Osteoblast (primary cell): ENCODE data around the gene ATXN2. TPM values are rescaled to one million over a fixed set of nuclear protein-coding genes. Genes with fewer than 3 reads are reported as not detected.

Source experiments
- DNase-seq: peaks from one replicate; pipeline ENCODE4 v3.0.0; 2011; ENCODE audit warnings: low spot score, mixed read lengths; ENCODE audit not compliant: insufficient read length; ENCODE audit errors: missing footprints
- H2AFZ ChIP-seq: 2 replicates; pipeline ENCODE4 v1.6.0; 2011; ENCODE audit warnings: mild to moderate bottlenecking, low read length
- H3K27ac ChIP-seq: 2 replicates; pipeline ENCODE4 v1.5.1; 2011; ENCODE audit warnings: mild to moderate bottlenecking, low read depth, low read length, moderate library complexity
- H3K27me3 ChIP-seq: 2 replicates; pipeline ENCODE4 v1.6.0; 2012; ENCODE audit warnings: mild to moderate bottlenecking, control low read depth, inconsistent platforms, low read length, moderate library complexity; ENCODE audit not compliant: insufficient read depth
- H3K36me3 ChIP-seq: 2 replicates; pipeline ENCODE4 v1.5.1; 2011; ENCODE audit warnings: mild to moderate bottlenecking, low read length, control low read depth, moderate library complexity; ENCODE audit not compliant: insufficient read depth
- H3K4me1 ChIP-seq: 2 replicates; pipeline ENCODE4 v1.5.1; 2011; ENCODE audit warnings: mild to moderate bottlenecking, low read length, control low read depth, moderate library complexity; ENCODE audit not compliant: insufficient read depth
- H3K4me2 ChIP-seq: 2 replicates; pipeline ENCODE4 v1.6.0; 2011; ENCODE audit warnings: mild to moderate bottlenecking, low read length; ENCODE audit not compliant: insufficient read depth
- H3K4me3 ChIP-seq: fragments of 200-600 bp; sonication (generic); 3 replicates; pipeline ENCODE4 v1.5.1; 2012; ENCODE audit warnings: mild to moderate bottlenecking, low read length, inconsistent platforms; ENCODE audit not compliant: insufficient read depth
- H3K79me2 ChIP-seq: 2 replicates; pipeline ENCODE4 v1.6.0; 2012; ENCODE audit warnings: mild to moderate bottlenecking, low read length, control low read depth, inconsistent platforms; ENCODE audit not compliant: insufficient read depth
- H3K9me3 ChIP-seq: 2 replicates; pipeline ENCODE4 v1.5.1; 2011; ENCODE audit warnings: low read depth, low read length, control low read depth
- H4K20me1 ChIP-seq: 2 replicates; pipeline ENCODE4 v1.6.0; 2012; ENCODE audit warnings: mild to moderate bottlenecking, low read length, control low read depth; ENCODE audit not compliant: insufficient read depth
- total RNA-seq: library from RNA; depleted of rRNA; stranded (reverse); fragments of >200 nt; gene quantifications from 2 replicates; pipeline ENCODE4 v1.2.3, GENCODE V29; 2012
- TF ChIP-seq, protein P1 (sequence below): IDR thresholded peaks from 2 replicates; pipeline ENCODE4 v1.5.1; 2011; ENCODE audit warnings: mild to moderate bottlenecking, low read depth, low read length, moderate library complexity; ENCODE audit errors: extremely low read depth

The ATXN2 gene
- total RNA-seq, 1 donor: 39.4 TPM

GRCh38 chr12:111581434-111582132, 17.5 kb downstream of the ATXN2 start:
- H3K4me1 ChIP-seq: peaks cover 16% of the 10 kb centered on the region
- TF ChIP-seq, protein P1, sequence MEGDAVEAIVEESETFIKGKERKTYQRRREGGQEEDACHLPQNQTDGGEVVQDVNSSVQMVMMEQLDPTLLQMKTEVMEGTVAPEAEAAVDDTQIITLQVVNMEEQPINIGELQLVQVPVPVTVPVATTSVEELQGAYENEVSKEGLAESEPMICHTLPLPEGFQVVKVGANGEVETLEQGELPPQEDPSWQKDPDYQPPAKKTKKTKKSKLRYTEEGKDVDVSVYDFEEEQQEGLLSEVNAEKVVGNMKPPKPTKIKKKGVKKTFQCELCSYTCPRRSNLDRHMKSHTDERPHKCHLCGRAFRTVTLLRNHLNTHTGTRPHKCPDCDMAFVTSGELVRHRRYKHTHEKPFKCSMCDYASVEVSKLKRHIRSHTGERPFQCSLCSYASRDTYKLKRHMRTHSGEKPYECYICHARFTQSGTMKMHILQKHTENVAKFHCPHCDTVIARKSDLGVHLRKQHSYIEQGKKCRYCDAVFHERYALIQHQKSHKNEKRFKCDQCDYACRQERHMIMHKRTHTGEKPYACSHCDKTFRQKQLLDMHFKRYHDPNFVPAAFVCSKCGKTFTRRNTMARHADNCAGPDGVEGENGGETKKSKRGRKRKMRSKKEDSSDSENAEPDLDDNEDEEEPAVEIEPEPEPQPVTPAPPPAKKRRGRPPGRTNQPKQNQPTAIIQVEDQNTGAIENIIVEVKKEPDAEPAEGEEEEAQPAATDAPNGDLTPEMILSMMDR: no peak
- no peak overlapping the region for H3K4me3 ChIP-seq
- no peaks in the 10 kb centered on the region for H3K27me3 ChIP-seq
- H3K27ac ChIP-seq: no peak overlapping the region
- no peak overlapping the region for H2AFZ ChIP-seq
- H3K79me2 ChIP-seq: peaks cover 98% of the 10 kb centered on the region
- peaks cover 80% of the 10 kb centered on the region for H4K20me1 ChIP-seq
- H3K9me3 ChIP-seq: no peaks in the 10 kb centered on the region
- H3K4me2 ChIP-seq: no peak overlapping the region
- H3K36me3 ChIP-seq: no peaks in the 10 kb centered on the region
- no peak for DNase-seq

- Histone ChIP-seq H4K20me1 (peaks cover 79% of the 10 kb centered on the region), H3K9me3 (no peaks in the 10 kb centered on the region), H3K4me1 (peaks cover 16% of the 10 kb centered on the region), H2AFZ (no peak overlapping the region), H3K27ac (no peak overlapping the region), H3K36me3 (no peaks in the 10 kb centered on the region), H3K27me3 (no peaks in the 10 kb centered on the region), H3K79me2 (peaks cover 98% of the 10 kb centered on the region), H3K4me3 (no peak overlapping the region), H3K4me2 (no peak overlapping the region)
- no peak for DNase-seq
- TF ChIP-seq, protein P1: no peak
These were observed 18.4 kb downstream of the ATXN2 start for GRCh38 chr12:111580737-111581136.

DNA sequence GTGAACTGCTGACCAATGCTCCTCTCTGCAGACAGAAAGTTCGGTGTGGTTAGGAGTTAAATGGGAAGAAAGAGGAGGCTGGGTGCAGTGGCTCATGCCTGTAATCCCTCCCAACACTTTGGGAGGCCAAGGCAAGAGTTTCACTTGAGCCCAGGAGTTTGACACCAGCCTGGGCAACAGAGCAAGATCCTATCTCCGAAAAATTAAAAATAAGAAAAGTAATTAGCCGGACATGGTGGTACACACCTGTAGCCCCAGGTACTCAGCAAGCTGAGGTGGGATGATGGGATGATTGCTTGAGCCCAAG, 19.0 kb downstream of the ATXN2 start:
- Histone ChIP-seq H3K9me3 (no peaks in the 10 kb centered on the region), H4K20me1 (peaks cover 74% of the 10 kb centered on the region), H3K36me3 (peaks cover under 1% of the 10 kb centered on the region), H3K79me2 (peaks cover 98% of the 10 kb centered on the region), H3K27me3 (no peaks in the 10 kb centered on the region), H3K4me2 (no peak overlapping the region), H3K4me1 (peaks cover 16% of the 10 kb centered on the region), H2AFZ (no peak overlapping the region), H3K4me3 (no peak overlapping the region), H3K27ac (no peak overlapping the region)
- DNase-seq: no peak
- TF ChIP-seq, protein P1: no peak

DNA sequence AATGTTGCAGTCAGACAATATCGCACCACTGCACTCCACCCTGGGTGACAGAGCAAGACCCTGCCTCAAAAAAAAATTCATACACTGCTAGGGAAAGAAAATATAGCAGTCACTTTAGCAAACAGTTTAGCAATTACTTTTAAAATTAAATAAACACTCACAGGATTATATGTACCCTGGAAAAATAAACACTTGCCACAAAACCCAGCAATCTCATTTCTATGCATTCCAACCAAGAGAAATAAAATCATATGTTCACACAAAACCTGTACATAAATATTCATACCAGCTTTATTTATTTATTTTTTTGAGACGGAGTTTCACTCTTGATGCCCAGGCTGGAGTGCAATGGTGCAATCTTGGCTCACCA, 20.2 kb downstream of the ATXN2 start:
- H3K36me3 ChIP-seq: peaks cover 3% of the 10 kb centered on the region
- H3K27me3 ChIP-seq: no peaks in the 10 kb centered on the region
- H3K27ac ChIP-seq: peak overlapping the region; percentile 54
- DNase-seq: no peak
- no peaks in the 10 kb centered on the region for H3K9me3 ChIP-seq
- H2AFZ ChIP-seq: no peak overlapping the region
- TF ChIP-seq, protein P1: no peak
- H3K4me1 ChIP-seq: peaks cover 16% of the 10 kb centered on the region
- H4K20me1 ChIP-seq: peaks cover 72% of the 10 kb centered on the region
- H3K4me2 ChIP-seq: no peak overlapping the region
- no peak overlapping the region for H3K4me3 ChIP-seq
- peaks cover 98% of the 10 kb centered on the region for H3K79me2 ChIP-seq
